ENCODE results near the gene TNFRSF12A. TPM values are rescaled to one million over a fixed set of nuclear protein-coding genes. Genes with fewer than 3 reads are reported as not detected.
A peak's percentile ranks its signal among the peaks of the same experiment; 100 is the strongest.

The TNFRSF12A gene
- total and polyA plus RNA-seq, 2 of the 13 experiments (the other 11 are each of a cell fraction or from before 2014, with no cell fraction given): 61.9 to 66.0 TPM

DNA sequence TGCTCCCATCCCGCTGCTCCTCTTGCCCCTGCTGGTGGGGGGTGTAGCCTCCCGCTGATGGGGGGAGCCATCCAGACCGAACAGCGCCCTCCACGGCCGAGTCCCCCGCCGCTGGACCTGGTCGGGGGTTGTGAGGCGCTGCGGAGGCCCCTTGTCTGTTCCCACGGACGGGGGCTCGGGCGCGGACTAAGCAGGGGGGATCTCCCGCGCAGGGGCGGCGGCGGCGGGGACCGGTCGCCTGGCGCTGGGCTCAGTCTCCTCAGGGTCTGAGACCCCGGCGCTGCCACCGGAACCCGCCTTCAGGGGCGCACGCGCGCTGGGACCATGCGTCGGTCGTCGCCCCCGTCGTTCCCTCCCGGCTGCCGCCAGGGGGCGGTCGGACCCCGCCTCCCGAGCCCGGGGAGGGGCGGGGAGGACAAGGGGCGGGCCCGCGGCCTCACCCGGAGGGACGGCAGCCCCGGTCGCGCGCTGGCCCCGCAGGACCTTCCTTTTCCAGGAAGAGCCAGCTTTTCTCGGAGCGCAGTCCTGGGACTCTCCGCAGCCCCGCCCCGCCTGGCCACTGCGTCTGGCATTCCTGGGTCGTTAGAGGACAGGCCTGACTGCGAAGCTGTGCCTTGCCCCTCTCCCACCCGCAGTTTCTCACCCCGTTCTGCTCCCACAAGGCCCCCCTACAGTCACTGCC, 39.0 kb downstream of the TNFRSF12A start (continued):
- TF ChIP-seq ZNF296 (CRISPR knock-in tag; conservative IDR thresholded peaks at IDR 0.05) (no peak; the same call in none of the 2 replicates), PCBP2 (optimal IDR thresholded peaks at IDR 0.05; ENCODE audit: low read depth, low read length, poor library complexity, severe bottlenecking) (no peak), PLRG1 (conservative IDR thresholded peaks at IDR 0.05) (no peak), SOX13 (IDR thresholded peaks at IDR 0.05) (no peak), SOX13 (CRISPR knock-in tag; conservative IDR thresholded peaks at IDR 0.05 in 1 of 2, IDR thresholded peaks at IDR 0.05 in 1 of 2) (peak in 1 of 2 experiments; percentile 23; a peak in 1 of 4 replicates), GATAD1 (CRISPR knock-in tag; IDR thresholded peaks at IDR 0.05) (peak; percentile 78), SP1 (IDR thresholded peaks at IDR 0.05) (no peak), SP1 (CRISPR knock-in tag; IDR thresholded peaks at IDR 0.05) (peak; percentile 79), NONO (IDR thresholded peaks at IDR 0.05) (no peak), NONO (CRISPR knock-in tag; conservative IDR thresholded peaks at IDR 0.05) (peak; percentile 92), KLF13 (CRISPR knock-in tag; IDR thresholded peaks at IDR 0.05) (0 out of 2 replicates have a peak, but pooled peaks have one; percentile 21), REXO4 (CRISPR knock-in tag; IDR thresholded peaks at IDR 0.05; ENCODE audit: borderline replicate concordance) (no peak), RBAK (CRISPR knock-in tag; IDR thresholded peaks at IDR 0.05) (no peak), ZNF326 (CRISPR knock-in tag; IDR thresholded peaks at IDR 0.05; ENCODE audit: borderline replicate concordance) (no peak), SRSF4 (IDR thresholded peaks at IDR 0.05; ENCODE audit: low read depth, low read length, poor library complexity, severe bottlenecking) (no peak), EED (CRISPR knock-in tag; IDR thresholded peaks at IDR 0.05) (peak; percentile 83; the same call in 1 of the 2 replicates), ZNF101 (CRISPR knock-in tag; IDR thresholded peaks at IDR 0.05; ENCODE audit: borderline replicate concordance, low read depth) (no peak), ZNF263 (CRISPR knock-in tag; IDR thresholded peaks at IDR 0.05) (no peak), ZNF382 (CRISPR knock-in tag; IDR thresholded peaks at IDR 0.05; ENCODE audit: borderline replicate concordance) (no peak), KAT8 (CRISPR knock-in tag; IDR thresholded peaks at IDR 0.05) (peak; percentile 66; the same call in 1 of the 2 replicates), MYNN (CRISPR knock-in tag; IDR thresholded peaks at IDR 0.05; ENCODE audit: low read depth) (no peak), ZNF7 (CRISPR knock-in tag; IDR thresholded peaks at IDR 0.05) (no peak), JUN (CRISPR knock-in tag; IDR thresholded peaks at IDR 0.05) (peak; percentile 33; the same call in 1 of the 2 replicates), ZNF282 (IDR thresholded peaks at IDR 0.05; ENCODE audit: partially characterized antibody) (no peak), SATB2 (CRISPR knock-in tag; IDR thresholded peaks at IDR 0.05) (no peak), IRX3 (CRISPR knock-in tag; IDR thresholded peaks at IDR 0.05; ENCODE audit: borderline replicate concordance, low read depth) (no peak), CCDC6 (CRISPR knock-in tag; IDR thresholded peaks at IDR 0.05) (peak; percentile 93), CBX2 (IDR thresholded peaks at IDR 0.05; ENCODE audit: low read depth, low read length) (no peak), CBX2 (CRISPR knock-in tag; IDR thresholded peaks at IDR 0.05; ENCODE audit: low read depth) (no peak), ZNF652 (CRISPR knock-in tag; IDR thresholded peaks at IDR 0.05; ENCODE audit: borderline replicate concordance, low read depth) (no peak), ZNF121 (CRISPR knock-in tag; IDR thresholded peaks at IDR 0.05) (no peak), TCF7L2 (IDR thresholded peaks at IDR 0.05; ENCODE audit: low read depth, low read length) (no peak)
- TF ChIP-seq, protein P1, sequence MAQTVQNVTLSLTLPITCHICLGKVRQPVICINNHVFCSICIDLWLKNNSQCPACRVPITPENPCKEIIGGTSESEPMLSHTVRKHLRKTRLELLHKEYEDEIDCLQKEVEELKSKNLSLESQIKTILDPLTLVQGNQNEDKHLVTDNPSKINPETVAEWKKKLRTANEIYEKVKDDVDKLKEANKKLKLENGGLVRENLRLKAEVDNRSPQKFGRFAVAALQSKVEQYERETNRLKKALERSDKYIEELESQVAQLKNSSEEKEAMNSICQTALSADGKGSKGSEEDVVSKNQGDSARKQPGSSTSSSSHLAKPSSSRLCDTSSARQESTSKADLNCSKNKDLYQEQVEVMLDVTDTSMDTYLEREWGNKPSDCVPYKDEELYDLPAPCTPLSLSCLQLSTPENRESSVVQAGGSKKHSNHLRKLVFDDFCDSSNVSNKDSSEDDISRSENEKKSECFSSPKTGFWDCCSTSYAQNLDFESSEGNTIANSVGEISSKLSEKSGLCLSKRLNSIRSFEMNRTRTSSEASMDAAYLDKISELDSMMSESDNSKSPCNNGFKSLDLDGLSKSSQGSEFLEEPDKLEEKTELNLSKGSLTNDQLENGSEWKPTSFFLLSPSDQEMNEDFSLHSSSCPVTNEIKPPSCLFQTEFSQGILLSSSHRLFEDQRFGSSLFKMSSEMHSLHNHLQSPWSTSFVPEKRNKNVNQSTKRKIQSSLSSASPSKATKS (CRISPR knock-in tag; IDR thresholded peaks at IDR 0.05): no peak

Data from HepG2 (cell line).